IMR-90 (cell line): ENCODE results near the gene DCUN1D4. TPM values are rescaled to one million over a fixed set of nuclear protein-coding genes. Genes with fewer than 3 reads are reported as not detected.

ENCODE experiments used
- ATAC-seq: fragments of 200-7000 bp; cut with Tn5 transposase; 2 replicates; pipeline ENCODE4 v1.9.1; 2020; ENCODE audit warnings: low read depth, mild to moderate bottlenecking, moderate library complexity
- BruUV-seq: library from RNA; stranded (reverse); fragments of 400-500 nt; replicated peaks from 2 replicates; lab custom pipeline; 2021; lab: Mats Ljungman, UMichigan
- CTCF ChIA-PET: fragments of 300-600 bp; formaldehyde crosslinking; extraction: SDS; loops from one replicate; lab custom pipeline; 2021; ENCODE audit warnings: antibody characterized with exemption; lab: Yijun Ruan, JAX
- POLR2A ChIA-PET: fragments of 300-600 bp; sonication (Branson Sonifier 250); formaldehyde crosslinking; loops from one replicate; lab custom pipeline; 2022; ENCODE audit warnings: antibody characterized with exemption; ENCODE audit not compliant: unreplicated experiment; lab: Charles Lee
- DNase-seq: peaks from one replicate; pipeline ENCODE4 v3.0.0; 2013
- H2AFZ ChIP-seq: replicated peaks from 2 replicates; pipeline ENCODE3; 2013; ENCODE audit warnings: low read length, mild to moderate bottlenecking; ENCODE audit not compliant: poor library complexity
- H2AK5ac ChIP-seq: 2 replicates; pipeline ENCODE4 v1.6.1; 2013; ENCODE audit warnings: low read depth, low read length, inconsistent platforms
- H2AK9ac ChIP-seq: replicated peaks from 2 replicates; pipeline ENCODE3; 2013; ENCODE audit warnings: mild to moderate bottlenecking, low read depth, low read length, moderate library complexity; ENCODE audit not compliant: poor library complexity
- H2BK120ac ChIP-seq: 2 replicates; pipeline ENCODE4 v1.6.1; 2013; ENCODE audit warnings: low read depth, low read length, inconsistent platforms
- H2BK15ac ChIP-seq: 3 replicates; pipeline ENCODE4 v1.6.1; 2013; ENCODE audit warnings: low read depth, low read length, inconsistent platforms
- H2BK20ac ChIP-seq: 2 replicates; pipeline ENCODE4 v1.6.1; 2013; ENCODE audit warnings: low read depth, mild to moderate bottlenecking, inconsistent platforms, low read length, moderate library complexity
- H2BK5ac ChIP-seq: 2 replicates; pipeline ENCODE4 v1.6.1; 2013; ENCODE audit warnings: mild to moderate bottlenecking, low read depth, low read length, inconsistent platforms; ENCODE audit not compliant: poor library complexity, severe bottlenecking
- H3K14ac ChIP-seq: replicated peaks from 2 replicates; pipeline ENCODE4 v1.6.1; 2013; ENCODE audit warnings: low read depth, low read length, inconsistent platforms
- H3K18ac ChIP-seq: 2 replicates; pipeline ENCODE4 v1.6.1; 2013; ENCODE audit warnings: low read depth, low read length, control low read depth
- H3K23ac ChIP-seq: 2 replicates; pipeline ENCODE4 v1.6.1; 2013; ENCODE audit warnings: low read depth, low read length, inconsistent platforms
- H3K27ac ChIP-seq: 2 replicates; pipeline ENCODE4 v1.5.1; 2013; ENCODE audit warnings: mild to moderate bottlenecking, control low read depth, low read length; ENCODE audit not compliant: insufficient read depth
- H3K27me3 ChIP-seq: 2 replicates; pipeline ENCODE4 v1.6.1; 2013; ENCODE audit warnings: low read length; ENCODE audit not compliant: control insufficient read depth, insufficient read depth
- H3K36me3 ChIP-seq: 2 replicates; pipeline ENCODE4 v1.6.1; 2013; ENCODE audit warnings: low read length, mixed read lengths; ENCODE audit not compliant: control insufficient read depth, insufficient read depth
- H3K4ac ChIP-seq: 2 replicates; pipeline ENCODE4 v1.6.1; 2013; ENCODE audit warnings: low read depth, low read length, inconsistent platforms
- H3K4me1 ChIP-seq: 2 replicates; pipeline ENCODE4 v1.6.1; 2013; ENCODE audit warnings: low read length, mixed read lengths; ENCODE audit not compliant: control insufficient read depth, insufficient read depth
- H3K4me2 ChIP-seq: 2 replicates; pipeline ENCODE4 v1.6.1; 2013; ENCODE audit warnings: low read depth, mild to moderate bottlenecking, control low read depth, low read length, moderate library complexity
- H3K4me3 ChIP-seq: 2 replicates; pipeline ENCODE4 v1.5.1; 2013; ENCODE audit warnings: low read depth, mild to moderate bottlenecking, control low read depth, low read length, moderate library complexity; ENCODE audit not compliant: insufficient read depth
- H3K56ac ChIP-seq: 2 replicates; pipeline ENCODE4 v1.6.1; 2013; ENCODE audit warnings: low read length, inconsistent platforms; ENCODE audit not compliant: insufficient read depth; ENCODE audit errors: extremely low read depth
- H3K79me1 ChIP-seq, 2 experiments: 2 replicates each; pipeline ENCODE4 v1.6.1; 2013; ENCODE audit warnings: low read length in 2 of 2, inconsistent platforms in 1 of 2, low read depth in 1 of 2
- H3K9ac ChIP-seq: 2 replicates; pipeline ENCODE4 v1.6.1; 2013; ENCODE audit warnings: low read depth, low read length, control low read depth
- H3K9me1 ChIP-seq: 2 replicates; pipeline ENCODE4 v1.6.1; 2013; ENCODE audit warnings: low read length, inconsistent platforms; ENCODE audit not compliant: insufficient read depth
- H3K9me3 ChIP-seq: 2 replicates; pipeline ENCODE4 v1.6.1; 2013; ENCODE audit warnings: low read length; ENCODE audit not compliant: control insufficient read depth, insufficient read depth
- H4K20me1 ChIP-seq: 2 replicates; pipeline ENCODE4 v1.6.1; 2013; ENCODE audit warnings: low read length, inconsistent platforms; ENCODE audit not compliant: insufficient read depth
- H4K5ac ChIP-seq: 2 replicates; pipeline ENCODE4 v1.6.1; 2013; ENCODE audit warnings: mild to moderate bottlenecking, low read depth, low read length, control low read depth
- H4K8ac ChIP-seq, 2 experiments: 2 replicates each; pipeline ENCODE4 v1.6.1; 2013; ENCODE audit warnings: low read depth in 2 of 2, low read length in 2 of 2, control low read depth in 1 of 2, inconsistent platforms in 1 of 2
- H4K91ac ChIP-seq: 2 replicates; pipeline ENCODE4 v1.6.1; 2013; ENCODE audit warnings: low read depth, low read length, inconsistent platforms; ENCODE audit not compliant: insufficient read depth
- BHLHE40 ChIP-seq: fragments of 150-350 bp; IDR thresholded peaks from 2 replicates; pipeline ENCODE4 v1.6.1; 2016; ENCODE audit warnings: mild to moderate bottlenecking, low read depth, low read length
- CEBPB ChIP-seq: IDR thresholded peaks from 2 replicates; pipeline ENCODE4 v1.6.1; 2012; ENCODE audit warnings: low read depth, low read length, improper control_type of control experiment
- CHD1 ChIP-seq: IDR thresholded peaks from 2 replicates; pipeline ENCODE4 v1.6.1; 2012; ENCODE audit warnings: low read depth, low read length, improper control_type of control experiment
- CTCF ChIP-seq: conservative IDR thresholded peaks from 2 replicates; pipeline ENCODE4 v1.5.1; 2012; ENCODE audit warnings: mild to moderate bottlenecking, low read depth, low read length, improper control_type of control experiment
- ELK1 ChIP-seq: fragments of 150-350 bp; IDR thresholded peaks from 2 replicates; pipeline ENCODE4 v1.6.1; 2016; ENCODE audit warnings: low read depth, mild to moderate bottlenecking, low read length, moderate library complexity, borderline replicate concordance
- FOS ChIP-seq: fragments of 150-350 bp; IDR thresholded peaks from 2 replicates; pipeline ENCODE4 v1.6.1; 2016; ENCODE audit warnings: low read depth, low read length
- MAZ ChIP-seq: IDR thresholded peaks from 2 replicates; pipeline ENCODE4 v1.6.1; 2012; ENCODE audit warnings: low read depth, mild to moderate bottlenecking, low read length, improper control_type of control experiment, moderate library complexity, borderline replicate concordance
- MXI1 ChIP-seq: IDR thresholded peaks from 2 replicates; pipeline ENCODE4 v1.6.1; 2012; ENCODE audit warnings: low read depth, mild to moderate bottlenecking, low read length, moderate library complexity, borderline replicate concordance
- NFE2L2 ChIP-seq: fragments of 150-350 bp; IDR thresholded peaks from 2 replicates; pipeline ENCODE4 v1.6.1; 2016; ENCODE audit warnings: low read depth, mild to moderate bottlenecking, low read length
- POLR2A ChIP-seq: IDR thresholded peaks from 2 replicates; pipeline ENCODE4 v1.6.1; 2012; ENCODE audit warnings: mild to moderate bottlenecking, low read depth, low read length
- RAD21 ChIP-seq: IDR thresholded peaks from 2 replicates; pipeline ENCODE4 v1.6.1; 2012; ENCODE audit warnings: low read length, improper control_type of control experiment
- RCOR1 ChIP-seq: IDR thresholded peaks from 2 replicates; pipeline ENCODE4 v1.6.1; 2012; ENCODE audit warnings: mild to moderate bottlenecking, low read length, improper control_type of control experiment; ENCODE audit not compliant: insufficient replicate concordance
- RFX5 ChIP-seq: IDR thresholded peaks from 2 replicates; pipeline ENCODE4 v1.8.0; 2012; ENCODE audit warnings: low read depth, mild to moderate bottlenecking, low read length, moderate library complexity
- WGBS, 2 experiments: methylation state at CpG; one replicate each; pipeline versions ENCODE4 v1.1.5 to v1.1.7; 2013; ENCODE audit warnings: missing lambda C conversion rate in 2 of 2; ENCODE audit not compliant: insufficient read length in 1 of 2; ENCODE audit errors: extremely low coverage in 2 of 2; 5-methylcytosine and 5-hydroxymethylcytosine counted together
- dilution Hi-C: fragments of 300-500 bp; cut with HindIII; formaldehyde crosslinking; loops from one replicate; pipeline ENCODE4 v1.14.3; 2018; ENCODE audit warnings: low sequenced_read_pairs; ENCODE audit not compliant: unreplicated experiment
- in situ Hi-C: fragments of 300-500 bp; cut with MboI; formaldehyde crosslinking; loops from 3 replicates; pipeline ENCODE4 v1.14.3; 2019; ENCODE audit warnings: low sequenced_read_pairs, inconsistent platforms, mixed read lengths
- intact Hi-C: fragments of 100-400 bp; cut with micrococcal nuclease; formaldehyde crosslinking; loops from 2 replicates; pipeline ENCODE4 v1.10.0; 2022
- polyA plus RNA-seq, 3 experiments: library from polyadenylated mRNA; depleted of rRNA; stranded (reverse); fragments of >200 nt; gene quantifications; 2 replicates each; pipeline ENCODE4 v1.2.3, GENCODE V29; 2012; ENCODE audit warnings: low replicate concordance in 1 of 3
- total RNA-seq: library from RNA; depleted of rRNA; stranded (reverse); fragments of >200 nt; gene quantifications from 2 replicates; pipeline ENCODE4 v1.2.3, GENCODE V29; 2012

Gene DCUN1D4
- total and polyA plus RNA-seq, 2 of the 4 experiments (the other 2 are of a cell fraction): 31.0 to 44.3 TPM

- Histone ChIP-seq H3K9me1 (no peaks in the 10 kb centered on the region), H4K20me1 (no peaks in the 10 kb centered on the region), H3K4me1 (no peaks in the 10 kb centered on the region), H4K91ac (no peak overlapping the region), H2BK20ac (no peak overlapping the region), H3K4ac (no peak overlapping the region), H3K23ac (no peak overlapping the region), H2BK120ac (no peak overlapping the region), H3K14ac (no peak overlapping the region), H4K8ac (no peak overlapping the region), H2AK5ac (no peak overlapping the region), H3K4me3 (no peak overlapping the region), H4K5ac (no peak overlapping the region), H3K9ac (no peak overlapping the region), H3K79me1 (no peaks in the 10 kb centered on the region), H3K9me3 (no peaks in the 10 kb centered on the region), H3K18ac (no peak overlapping the region), H3K36me3 (no peaks in the 10 kb centered on the region), H2AFZ (no peak overlapping the region), H2BK15ac (no peak overlapping the region), H3K56ac (no peak overlapping the region), H3K4me2 (no peak overlapping the region), H3K27me3 (no peaks in the 10 kb centered on the region; the same call in none of the 2 replicates), H2AK9ac (no peak overlapping the region), H2BK5ac (no peak overlapping the region), H3K27ac (no peak overlapping the region)
- DNase-seq: no peak
- no peak for TF ChIP-seq MXI1
- no peak for TF ChIP-seq RCOR1
- TF ChIP-seq CHD1: no peak
- no peak for TF ChIP-seq MAZ
- no peak for TF ChIP-seq RFX5
- no peak for TF ChIP-seq ELK1
- TF ChIP-seq POLR2A: no peak
- TF ChIP-seq FOS: no peak
- no peak for TF ChIP-seq NFE2L2
- no peak for TF ChIP-seq BHLHE40
- TF ChIP-seq CEBPB: no peak
- TF ChIP-seq CTCF: no peak
- TF ChIP-seq RAD21: no peak
- CTCF ChIA-PET: no interaction called here
- ATAC-seq: no peak
- BruUV-seq: no TSS peak
- dilution Hi-C loops: no loop called here
- in situ Hi-C loops: no loop called here
- WGBS, 2 experiments: no CpG with 5 or more reads among the region's 4 CpGs
- POLR2A ChIA-PET: no interaction called here
- intact Hi-C loops: no loop called here
Observed at GRCh38 chr4:51963841-51964517, 121.0 kb downstream of the DCUN1D4 start.
